Retinal pigment epithelial cell (primary cell): ENCODE data around the gene TUBGCP6.
A peak's percentile ranks its signal among the peaks of the same experiment; 100 is the strongest.
"Not testable (repeated sequence)": the region's sequence is repeated elsewhere in the genome, so short reads cannot be mapped to it uniquely, and the experiment has no call there.

Experiments used
- DNase-seq: peaks from one replicate; pipeline ENCODE4 v3.0.0-alpha.2; 2010; ENCODE audit warnings: low read depth
- H3K4me3 ChIP-seq: 2 replicates; pipeline ENCODE4 v1.5.1; 2011; ENCODE audit warnings: mild to moderate bottlenecking, low read length, control low read depth, moderate library complexity
- TF ChIP-seq, protein P1 (sequence below): conservative IDR thresholded peaks from 2 replicates; pipeline ENCODE4 v1.5.1; 2011; ENCODE audit warnings: low read depth, low read length, control low read depth, inconsistent platforms

The TUBGCP6 gene

DNA sequence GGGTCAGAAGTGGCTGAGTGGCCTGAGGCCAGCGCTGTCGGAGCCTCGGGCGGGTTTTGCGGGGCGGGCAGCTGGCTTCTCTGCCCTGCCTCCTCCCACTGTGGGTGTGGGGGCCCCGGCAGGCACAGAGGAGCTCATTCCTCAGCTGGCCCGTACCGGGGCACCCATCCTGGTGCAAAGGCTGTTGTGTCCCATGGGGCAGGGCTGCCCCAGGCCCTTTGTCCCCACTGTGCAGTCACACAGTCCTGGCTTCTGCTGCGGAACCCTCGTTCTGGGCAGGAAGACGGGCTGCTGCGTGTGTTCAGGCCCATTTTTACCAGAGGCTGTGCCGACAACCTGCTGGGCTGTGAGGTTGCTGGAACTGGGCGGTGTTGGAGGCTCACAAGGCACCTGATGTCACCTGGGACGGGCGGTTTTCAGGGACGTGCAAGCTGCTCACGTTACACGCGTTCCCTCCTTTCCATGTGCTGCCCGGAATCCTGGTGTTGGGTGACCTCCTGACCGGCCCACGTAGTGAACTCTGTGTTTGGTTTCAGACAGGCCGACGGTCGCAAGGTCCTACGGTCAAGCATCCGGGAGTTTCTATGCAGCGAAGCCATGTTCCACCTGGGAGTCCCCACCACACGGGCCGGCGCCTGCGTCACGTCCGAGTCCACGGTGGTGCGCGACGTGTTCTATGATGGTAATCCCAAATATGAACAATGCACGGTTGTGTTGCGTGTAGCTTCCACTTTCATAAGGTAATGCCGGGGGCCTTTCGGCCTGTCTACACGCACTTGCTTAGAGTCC lies 38.8 kb downstream of the TUBGCP6 start:
- H3K4me3 ChIP-seq = no peak overlapping the region
- TF ChIP-seq, protein P1, sequence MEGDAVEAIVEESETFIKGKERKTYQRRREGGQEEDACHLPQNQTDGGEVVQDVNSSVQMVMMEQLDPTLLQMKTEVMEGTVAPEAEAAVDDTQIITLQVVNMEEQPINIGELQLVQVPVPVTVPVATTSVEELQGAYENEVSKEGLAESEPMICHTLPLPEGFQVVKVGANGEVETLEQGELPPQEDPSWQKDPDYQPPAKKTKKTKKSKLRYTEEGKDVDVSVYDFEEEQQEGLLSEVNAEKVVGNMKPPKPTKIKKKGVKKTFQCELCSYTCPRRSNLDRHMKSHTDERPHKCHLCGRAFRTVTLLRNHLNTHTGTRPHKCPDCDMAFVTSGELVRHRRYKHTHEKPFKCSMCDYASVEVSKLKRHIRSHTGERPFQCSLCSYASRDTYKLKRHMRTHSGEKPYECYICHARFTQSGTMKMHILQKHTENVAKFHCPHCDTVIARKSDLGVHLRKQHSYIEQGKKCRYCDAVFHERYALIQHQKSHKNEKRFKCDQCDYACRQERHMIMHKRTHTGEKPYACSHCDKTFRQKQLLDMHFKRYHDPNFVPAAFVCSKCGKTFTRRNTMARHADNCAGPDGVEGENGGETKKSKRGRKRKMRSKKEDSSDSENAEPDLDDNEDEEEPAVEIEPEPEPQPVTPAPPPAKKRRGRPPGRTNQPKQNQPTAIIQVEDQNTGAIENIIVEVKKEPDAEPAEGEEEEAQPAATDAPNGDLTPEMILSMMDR = no peak
- DNase-seq = no peak

DNA sequence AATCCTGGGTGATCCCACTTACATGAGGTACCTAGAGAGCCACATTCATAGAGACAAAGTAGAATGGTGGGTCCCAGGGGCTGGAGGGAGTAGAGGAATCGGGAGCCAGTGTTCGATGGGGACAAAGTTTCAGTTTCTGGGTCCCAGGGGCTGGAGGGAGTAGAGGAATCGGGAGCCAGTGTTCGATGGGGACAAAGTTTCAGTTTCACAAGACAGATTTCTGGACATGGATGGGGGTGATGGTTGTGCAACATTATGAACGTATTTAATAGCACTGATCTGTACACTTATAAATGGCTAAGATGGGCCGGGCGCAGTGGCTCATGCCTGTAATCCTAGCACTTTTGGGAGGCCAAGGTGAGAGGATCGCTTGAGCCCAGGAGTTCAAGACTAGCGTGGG lies 39.8 kb downstream of the TUBGCP6 start:
- H3K4me3 ChIP-seq, DNase-seq: not testable (repeated sequence)

DNA sequence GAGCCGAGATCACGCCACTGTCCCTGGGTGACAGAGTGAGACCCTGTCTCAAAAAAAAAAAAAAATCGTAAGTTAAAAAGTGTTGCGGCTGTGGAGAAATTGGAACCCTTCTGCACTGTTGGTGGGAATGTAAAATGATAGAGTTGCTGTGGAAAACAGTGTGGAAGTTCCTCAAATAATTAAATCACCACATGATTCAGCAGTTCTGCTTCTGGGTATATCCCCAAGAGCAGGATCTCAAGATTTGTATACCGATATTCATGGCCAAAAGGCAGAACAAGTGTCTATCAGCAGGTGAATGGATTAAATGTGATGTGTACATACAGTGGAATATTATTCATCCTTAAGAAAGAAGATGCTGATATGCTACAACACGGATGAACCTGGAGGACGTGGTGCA lies 40.3 kb downstream of the TUBGCP6 start:
- H3K4me3 ChIP-seq = no peak overlapping the region
- TF ChIP-seq, protein P1 = no peak
- no peak for DNase-seq

DNA sequence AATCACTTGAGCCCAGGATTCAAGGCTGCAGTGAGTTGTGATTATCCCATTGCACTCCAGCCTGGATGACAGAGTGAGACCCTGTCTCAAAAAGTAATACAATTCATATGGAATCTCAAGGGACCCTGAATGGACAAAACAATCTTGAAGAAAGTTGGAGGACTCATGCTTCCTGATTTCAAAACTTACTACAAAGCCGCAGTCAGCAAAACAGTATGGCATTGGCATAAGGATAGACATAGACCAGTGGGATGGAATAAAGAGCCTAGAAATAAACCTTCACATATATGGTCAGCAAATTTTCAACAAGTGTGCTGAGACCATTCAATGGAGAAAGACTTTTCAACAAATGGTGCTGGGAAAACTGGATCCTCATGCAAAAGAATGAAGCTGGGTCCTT lies 41.5 kb downstream of the TUBGCP6 start:
- TF ChIP-seq, protein P1 = no peak
- H3K4me3 ChIP-seq = no peak overlapping the region
- DNase-seq = no peak

DNA sequence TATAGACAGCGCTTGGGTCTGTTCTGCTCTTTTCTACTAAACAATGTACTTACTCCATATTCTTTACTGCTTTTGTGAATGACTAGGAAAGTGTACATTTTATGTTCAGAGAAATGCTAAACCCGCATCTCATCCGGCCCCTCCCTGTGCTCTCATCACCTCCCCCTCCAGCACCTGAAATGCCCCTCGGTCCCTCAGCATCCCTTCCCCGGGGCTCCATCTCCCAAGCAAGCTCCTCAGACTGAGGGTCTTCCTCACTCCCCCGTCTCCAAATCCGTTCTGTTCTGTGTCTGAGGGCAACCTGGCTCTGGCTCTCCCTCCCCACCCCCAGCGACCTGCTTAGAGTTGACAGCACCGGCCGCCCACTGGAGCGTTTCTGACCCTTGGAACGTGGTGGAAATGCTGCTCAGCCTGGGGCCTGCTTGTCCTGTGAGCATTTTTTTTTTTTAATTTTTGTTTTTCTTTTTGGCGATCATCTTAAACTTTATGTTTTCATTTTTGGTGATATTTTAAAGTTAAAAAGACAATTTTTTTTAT lies 42.6 kb downstream of the TUBGCP6 start:
- H3K4me3 ChIP-seq = peak overlapping the region; percentile 65
- no peak for DNase-seq
- TF ChIP-seq, protein P1 = no peak

DNA sequence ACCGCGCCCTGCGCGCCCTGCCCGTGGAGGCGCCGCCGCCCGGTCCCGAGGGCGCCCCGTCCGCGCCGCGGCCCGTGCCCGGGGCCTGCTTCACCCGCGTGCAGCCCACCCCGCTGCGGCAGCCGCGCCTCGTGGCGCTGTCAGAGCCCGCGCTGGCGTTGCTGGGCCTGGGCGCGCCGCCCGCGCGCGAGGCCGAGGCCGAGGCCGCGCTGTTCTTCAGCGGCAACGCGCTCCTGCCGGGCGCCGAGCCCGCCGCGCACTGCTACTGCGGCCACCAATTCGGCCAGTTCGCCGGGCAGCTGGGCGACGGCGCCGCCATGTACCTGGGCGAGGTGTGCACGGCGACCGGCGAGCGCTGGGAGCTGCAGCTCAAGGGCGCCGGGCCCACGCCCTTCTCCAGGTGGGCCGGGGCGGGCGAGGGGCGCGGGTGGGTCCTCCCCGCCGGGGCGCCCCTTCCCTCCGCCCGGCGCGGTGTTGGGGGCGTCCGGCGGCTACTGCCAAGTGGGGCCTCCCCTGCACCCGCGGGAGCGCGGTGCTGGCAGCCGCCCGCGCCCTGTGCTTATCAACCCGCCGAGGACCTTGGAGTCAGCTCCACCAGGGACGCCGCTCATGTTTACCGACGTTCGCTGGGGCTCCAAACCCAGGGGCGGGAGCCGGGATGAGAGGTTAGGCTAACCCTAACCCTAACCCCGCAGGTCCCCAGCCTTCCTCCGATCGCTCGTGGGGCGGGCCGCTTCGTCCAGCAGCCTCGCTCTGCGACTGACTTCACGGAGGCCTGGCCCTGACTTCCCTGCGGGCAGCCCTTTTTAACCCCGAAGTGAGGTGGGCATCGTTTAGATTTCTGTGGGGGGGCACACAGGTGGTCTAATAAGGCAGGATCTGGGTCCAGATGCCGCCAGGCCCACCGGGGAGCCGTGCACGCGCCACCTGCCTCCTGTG lies 43.4 kb downstream of the TUBGCP6 start:
- peak overlapping the region; percentile 65 for H3K4me3 ChIP-seq
- TF ChIP-seq, protein P1 = no peak
- no peak for DNase-seq

DNA sequence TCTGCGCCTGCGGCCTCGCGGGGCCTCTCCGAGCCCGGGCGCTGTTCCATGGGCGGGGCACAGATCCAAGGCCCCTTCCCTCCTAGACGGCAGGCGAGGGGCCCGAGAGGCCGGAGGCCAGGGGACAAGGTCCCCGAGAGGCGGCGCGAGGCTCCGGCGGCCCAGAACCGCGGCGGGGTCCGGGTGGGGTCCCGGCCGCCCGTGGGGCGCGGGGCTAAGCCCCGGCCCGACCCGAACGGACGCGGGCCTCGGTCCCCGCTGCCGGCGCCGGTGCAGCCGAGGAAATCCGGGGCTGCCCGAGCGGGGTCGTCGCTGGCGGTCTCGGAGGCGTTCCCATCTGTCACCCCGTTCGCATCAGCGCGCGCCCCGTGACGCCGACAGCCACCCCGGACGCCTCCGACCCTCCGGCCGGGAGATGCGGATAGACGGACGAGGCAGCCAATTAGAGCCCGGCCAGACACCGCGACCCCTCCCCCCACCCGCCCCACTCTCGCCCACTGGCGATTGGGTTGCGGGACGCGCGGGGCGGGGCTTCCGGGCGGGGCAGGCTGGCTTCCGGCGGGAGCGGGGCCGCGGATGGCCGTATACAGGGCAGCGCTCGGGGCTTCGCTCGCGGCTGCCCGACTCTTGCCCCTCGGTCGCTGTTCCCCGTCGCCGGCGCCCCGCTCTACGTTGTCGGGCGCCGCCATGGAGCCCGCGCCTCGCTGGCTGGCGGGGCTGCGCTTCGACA lies 44.2 kb downstream of the TUBGCP6 start, which contains the start of gene SELENOO:
TSS of gene SELENOO (plus strand) at position 551 of the 730 bp plus-strand sequence. CDS start at position 577, 26 bp downstream.
- peak; percentile 42 for DNase-seq
- peak within 1 kb of the TSS; percentile 65 for H3K4me3 ChIP-seq
- TF ChIP-seq, protein P1 = no peak
